Mesenchymal stem cell (in vitro differentiated cells and primary cell): ENCODE data around the gene SPRED1.

Experiments used
- DNase-seq: peaks from one replicate; pipeline ENCODE4 v3.0.0-alpha.2; 2013
- H2AFZ ChIP-seq: one replicate; pipeline ENCODE4 v1.6.1; 2013; ENCODE audit warnings: low read depth, mild to moderate bottlenecking, control low read depth, inconsistent platforms, low read length, moderate library complexity
- H2AK5ac ChIP-seq: 2 replicates; pipeline ENCODE4 v1.6.1; 2013; ENCODE audit warnings: low read length, moderate library complexity, mild to moderate bottlenecking, inconsistent platforms; ENCODE audit not compliant: severe bottlenecking
- H2BK120ac ChIP-seq: one replicate; pipeline ENCODE4 v1.6.1; 2013; ENCODE audit warnings: low read depth, mild to moderate bottlenecking, inconsistent platforms, low read length, moderate library complexity
- H2BK12ac ChIP-seq, 2 experiments: one replicate each; pipeline ENCODE4 v1.6.1; 2013; ENCODE audit warnings: inconsistent platforms in 2 of 2, low read length in 2 of 2, mild to moderate bottlenecking in 2 of 2, moderate library complexity in 2 of 2, control low read depth in 1 of 2
- H2BK15ac ChIP-seq: one replicate; pipeline ENCODE4 v1.6.1; 2013; ENCODE audit warnings: mild to moderate bottlenecking, low read depth, inconsistent platforms; ENCODE audit not compliant: poor library complexity, severe bottlenecking
- H2BK5ac ChIP-seq: 2 replicates; pipeline ENCODE4 v1.6.1; 2013; ENCODE audit warnings: low read depth, mild to moderate bottlenecking, low read length, control low read depth, inconsistent platforms; ENCODE audit not compliant: poor library complexity, severe bottlenecking
- H3K14ac ChIP-seq, 2 experiments: one replicate each; pipeline ENCODE4 v1.6.1; 2013; ENCODE audit warnings: inconsistent platforms in 2 of 2, low read length in 2 of 2, control low read depth in 1 of 2, mild to moderate bottlenecking in 1 of 2, moderate library complexity in 1 of 2
- H3K18ac ChIP-seq, 2 experiments: one replicate each; pipeline ENCODE4 v1.6.1; 2013; ENCODE audit warnings: inconsistent platforms in 2 of 2, low read length in 2 of 2, control low read depth in 1 of 2, low read depth in 1 of 2, mild to moderate bottlenecking in 1 of 2
- H3K23ac ChIP-seq, 2 experiments: one replicate each; pipeline ENCODE4 v1.6.1; 2013; ENCODE audit warnings: inconsistent platforms in 2 of 2, low read length in 2 of 2, mild to moderate bottlenecking in 2 of 2, moderate library complexity in 2 of 2, control low read depth in 1 of 2
- H3K27ac ChIP-seq: 2 replicates; pipeline ENCODE4 v1.5.1; 2013; ENCODE audit warnings: mild to moderate bottlenecking, moderate library complexity, low read length, control low read depth, inconsistent platforms; ENCODE audit not compliant: poor library complexity, severe bottlenecking
- H3K27me3 ChIP-seq, 2 experiments: 2 replicates each; pipeline versions ENCODE4 v1.6.1 to v1.7.0; 2013; ENCODE audit warnings: low read length in 2 of 2, mild to moderate bottlenecking in 2 of 2, moderate library complexity in 2 of 2, control low read depth in 1 of 2, inconsistent platforms in 1 of 2; ENCODE audit not compliant: control insufficient read depth in 1 of 2, insufficient read depth in 1 of 2
- H3K36me3 ChIP-seq, 2 experiments: 2 replicates each; pipeline versions ENCODE4 v1.6.1 to v1.7.0; 2013; ENCODE audit warnings: low read length in 2 of 2, control low read depth in 1 of 2, inconsistent platforms in 1 of 2, low read depth in 1 of 2, mild to moderate bottlenecking in 1 of 2; ENCODE audit not compliant: insufficient read depth in 2 of 2, control insufficient read depth in 1 of 2
- H3K4ac ChIP-seq, 2 experiments: one replicate each; pipeline ENCODE4 v1.6.1; 2013; ENCODE audit warnings: inconsistent platforms in 2 of 2, low read length in 2 of 2, mild to moderate bottlenecking in 2 of 2, moderate library complexity in 2 of 2, control low read depth in 1 of 2, low read depth in 1 of 2
- H3K4me1 ChIP-seq: 2 replicates; pipeline ENCODE4 v1.6.1; 2013; ENCODE audit warnings: low read depth, low read length, control low read depth; ENCODE audit not compliant: control insufficient read depth, insufficient read depth
- H3K4me2 ChIP-seq: 2 replicates; pipeline ENCODE4 v1.6.1; 2013; ENCODE audit warnings: low read length, mild to moderate bottlenecking, inconsistent platforms; ENCODE audit not compliant: poor library complexity, severe bottlenecking
- H3K4me3 ChIP-seq, 2 experiments: 2 replicates each; pipeline versions ENCODE4 v1.5.1 to v1.7.0; 2013; ENCODE audit warnings: low read length in 2 of 2, mild to moderate bottlenecking in 2 of 2, control low read depth in 1 of 2, low read depth in 1 of 2; ENCODE audit not compliant: insufficient read depth in 1 of 2
- H3K79me1 ChIP-seq: replicated peaks from 2 replicates; pipeline ENCODE4 v1.6.1; 2013; ENCODE audit warnings: mild to moderate bottlenecking, control low read depth, low read length, inconsistent platforms; ENCODE audit not compliant: poor library complexity, severe bottlenecking
- H3K9ac ChIP-seq: 2 replicates; pipeline ENCODE4 v1.7.0; 2013; ENCODE audit warnings: mild to moderate bottlenecking, low read length, moderate library complexity
- H3K9me3 ChIP-seq: 2 replicates; pipeline ENCODE4 v1.7.0; 2013; ENCODE audit warnings: mild to moderate bottlenecking, low read length; ENCODE audit not compliant: control insufficient read depth
- H4K8ac ChIP-seq: one replicate; pipeline ENCODE4 v1.6.1; 2013; ENCODE audit warnings: inconsistent platforms, mild to moderate bottlenecking, low read length, moderate library complexity
- H4K91ac ChIP-seq: one replicate; pipeline ENCODE4 v1.6.1; 2013; ENCODE audit warnings: mild to moderate bottlenecking, low read length, inconsistent platforms
- WGBS: methylation state at CpG from one replicate; pipeline ENCODE4 v1.1.7; 2013; ENCODE audit warnings: mixed read lengths; 5-methylcytosine and 5-hydroxymethylcytosine counted together

SPRED1 gene

GRCh38 chr15:38391191-38391590 is 138.6 kb downstream of the SPRED1 start:
- Histone ChIP-seq H3K4me3 (no peak overlapping the region), H2AFZ (no peak overlapping the region), H2BK5ac (no peak overlapping the region), H3K27ac (no peak overlapping the region), H3K4me2 (no peak overlapping the region), H4K91ac (no peak overlapping the region), H3K36me3 (no peaks in the 10 kb centered on the region), H3K4ac (no peak overlapping the region), H3K14ac (no peak overlapping the region), H3K9me3 (no peaks in the 10 kb centered on the region), H4K8ac (no peak overlapping the region), H2AK5ac (no peak overlapping the region), H3K23ac (no peak overlapping the region), H2BK120ac (no peak overlapping the region), H3K9ac (no peak overlapping the region), H3K18ac (no peak overlapping the region), H2BK15ac (no peak overlapping the region), H3K4me1 (no peaks in the 10 kb centered on the region), H3K79me1 (no peaks in the 10 kb centered on the region), H2BK12ac (no peak overlapping the region), H3K27me3 (no peaks in the 10 kb centered on the region)
- WGBS = no CpG with 5 or more reads among the region's 2 CpGs
- DNase-seq = peak; percentile 61

- Histone ChIP-seq H2AFZ (no peak overlapping the region), H3K23ac (no peak overlapping the region), H3K27ac (peak overlapping the region; percentile 57), H3K4me2 (no peak overlapping the region), H3K9ac (peak overlapping the region; percentile 63), H4K91ac (no peak overlapping the region), H2BK12ac (no peak overlapping the region), H2BK120ac (no peak overlapping the region), H2AK5ac (no peak overlapping the region), H4K8ac (no peak overlapping the region), H2BK15ac (no peak overlapping the region), H3K4me3 (no peak overlapping the region), H3K4me1 (peaks cover 3% of the 10 kb centered on the region), H3K79me1 (no peaks in the 10 kb centered on the region), H3K27me3 (no peaks in the 10 kb centered on the region), H2BK5ac (no peak overlapping the region), H3K9me3 (no peaks in the 10 kb centered on the region), H3K36me3 (no peaks in the 10 kb centered on the region), H3K18ac (no peak overlapping the region), H3K4ac (no peak overlapping the region), H3K14ac (no peak overlapping the region)
- 7% methylated on average over 1 of the region's 2 CpGs for WGBS
- peak; percentile 90 for DNase-seq
Measured at GRCh38 chr15:38398134-38398533, 145.5 kb downstream of the SPRED1 start.

GRCh38 chr15:38401106-38401505 is 148.5 kb downstream of the SPRED1 start:
- H3K27me3 ChIP-seq = no peaks in the 10 kb centered on the region
- no peak overlapping the region for H4K91ac ChIP-seq
- H3K18ac ChIP-seq = no peak overlapping the region
- H3K9me3 ChIP-seq = no peaks in the 10 kb centered on the region
- H3K9ac ChIP-seq = peak overlapping the region; percentile 78
- WGBS = 83% methylated on average over 6 of the region's 6 CpGs
- H2BK12ac ChIP-seq = no peak overlapping the region
- no peak overlapping the region for H3K27ac ChIP-seq
- H3K79me1 ChIP-seq = no peaks in the 10 kb centered on the region
- no peak overlapping the region for H3K4ac ChIP-seq
- no peak overlapping the region for H2BK15ac ChIP-seq
- no peaks in the 10 kb centered on the region for H3K36me3 ChIP-seq
- no peak overlapping the region for H3K4me2 ChIP-seq
- H4K8ac ChIP-seq = no peak overlapping the region
- no peak overlapping the region for H2AK5ac ChIP-seq
- H3K14ac ChIP-seq = no peak overlapping the region
- no peak overlapping the region for H2AFZ ChIP-seq
- no peak for DNase-seq
- H3K23ac ChIP-seq = no peak overlapping the region
- peak overlapping the region in 1 of 2 experiments; percentile 48 for H3K4me3 ChIP-seq
- H3K4me1 ChIP-seq = peaks cover 3% of the 10 kb centered on the region
- no peak overlapping the region for H2BK120ac ChIP-seq
- H2BK5ac ChIP-seq = no peak overlapping the region

GRCh38 chr15:38401701-38402100 is 149.1 kb downstream of the SPRED1 start:
- H4K91ac ChIP-seq = no peak overlapping the region
- peak overlapping the region; percentile 78 for H3K9ac ChIP-seq

More at GRCh38 chr15:38401701-38402100, 149.1 kb downstream of the SPRED1 start:
- Histone ChIP-seq H3K4me1 (peaks cover 3% of the 10 kb centered on the region), H3K9me3 (no peaks in the 10 kb centered on the region), H3K4me2 (no peak overlapping the region), H4K8ac (no peak overlapping the region), H3K14ac (no peak overlapping the region), H3K27me3 (no peaks in the 10 kb centered on the region), H3K27ac (no peak overlapping the region), H2BK12ac (no peak overlapping the region), H3K23ac (no peak overlapping the region), H2BK120ac (no peak overlapping the region), H3K18ac (no peak overlapping the region), H3K79me1 (no peaks in the 10 kb centered on the region), H3K4ac (no peak overlapping the region), H3K36me3 (no peaks in the 10 kb centered on the region), H2BK5ac (no peak overlapping the region), H2BK15ac (no peak overlapping the region), H3K4me3 (peak overlapping the region in 1 of 2 experiments; percentile 48), H2AK5ac (no peak overlapping the region), H2AFZ (no peak overlapping the region)
- no peak for DNase-seq
- 90% methylated on average over 3 of the region's 5 CpGs for WGBS
